22Rv1 (cell line): Measurements from ENCODE around the gene HAX1.

ENCODE experiments used
- CTCF ChIP-seq: fragments of 450-650 bp; IDR thresholded peaks from 2 replicates; pipeline ENCODE4 v1.5.1; 2017; ENCODE audit warnings: mild to moderate bottlenecking
- ZFX ChIP-seq: fragments of 450-650 bp; IDR thresholded peaks from 2 replicates; pipeline ENCODE4 v1.6.1; 2017; ENCODE audit warnings: antibody characterized with exemption, borderline replicate concordance

DNA sequence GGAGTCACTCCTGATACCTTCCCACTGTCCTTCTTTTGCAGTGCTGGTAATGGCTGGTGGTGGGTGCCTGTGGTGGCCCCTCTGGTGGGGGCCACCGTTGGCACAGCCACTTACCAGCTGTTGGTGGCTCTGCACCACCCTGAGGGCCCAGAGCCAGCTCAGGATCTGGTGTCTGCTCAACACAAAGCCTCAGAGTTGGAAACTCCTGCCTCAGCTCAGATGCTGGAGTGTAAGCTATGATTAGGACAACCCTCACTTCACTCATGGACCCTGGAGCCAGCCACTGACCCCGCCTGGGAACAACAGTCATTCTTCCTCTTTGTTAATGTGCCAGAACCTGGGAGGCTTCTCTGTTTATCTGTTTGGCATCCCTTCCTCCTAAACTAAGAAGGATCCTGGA is 51.8 kb downstream of the HAX1 start:
- no peak for TF ChIP-seq CTCF
- TF ChIP-seq ZFX = no peak
